Activated T-helper 1 cell treated with anti-CD3 and anti-CD28 coated beads, Interleukin-2, amount 50 U/mL, for 16 hours (primary cell): ENCODE measurements around the gene DGKZ.
"Not testable (repeated sequence)": the region's sequence is repeated elsewhere in the genome, so short reads cannot be mapped to it uniquely, and the experiment has no call there.

Experiments
- DNase-seq, 2 donors: peaks; one replicate each; pipeline ENCODE4 v3.0.0-alpha.2; 2020; ENCODE audit warnings: low read depth in 1 of 2, low spot score in 1 of 2

DGKZ gene

DNA sequence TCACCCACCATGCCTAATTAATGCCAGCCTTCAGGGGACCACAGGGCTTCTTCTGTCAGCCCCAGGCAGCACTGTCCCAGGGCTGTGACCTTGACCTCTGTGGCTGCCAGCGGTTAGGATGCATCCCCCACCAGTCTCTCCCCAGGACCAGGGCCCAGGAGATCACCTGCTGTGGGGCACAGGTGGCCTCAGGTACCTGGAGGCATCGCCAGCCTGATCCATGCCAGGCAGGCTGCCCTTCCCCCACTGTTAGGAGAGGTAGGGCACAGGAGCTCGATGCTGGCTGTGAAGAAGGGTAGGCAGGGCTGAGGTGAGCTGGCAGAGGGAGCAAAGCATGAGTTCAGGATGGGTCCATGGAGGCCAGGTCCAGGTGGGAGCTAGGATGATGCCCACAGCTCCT, 17.5 kb downstream of the DGKZ start:
- DNase-seq, result no peak

DNA sequence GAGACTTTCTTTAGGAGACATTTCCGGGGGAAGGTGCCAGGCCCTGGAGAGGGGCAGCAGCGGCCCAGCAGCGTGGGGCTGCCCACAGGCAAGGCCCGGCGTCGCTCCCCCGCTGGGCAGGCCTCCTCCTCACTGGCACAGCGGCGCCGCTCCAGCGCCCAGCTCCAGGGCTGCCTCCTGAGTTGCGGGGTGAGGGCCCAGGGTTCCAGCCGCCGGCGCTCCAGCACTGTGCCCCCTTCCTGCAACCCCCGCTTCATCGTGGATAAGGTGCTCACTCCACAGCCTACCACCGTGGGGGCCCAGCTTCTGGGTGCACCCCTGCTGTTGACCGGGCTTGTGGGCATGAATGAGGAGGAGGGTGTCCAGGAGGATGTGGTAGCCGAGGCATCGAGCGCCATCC, 19.0 kb downstream of the DGKZ start:
- DNase-seq, result no peak

DNA sequence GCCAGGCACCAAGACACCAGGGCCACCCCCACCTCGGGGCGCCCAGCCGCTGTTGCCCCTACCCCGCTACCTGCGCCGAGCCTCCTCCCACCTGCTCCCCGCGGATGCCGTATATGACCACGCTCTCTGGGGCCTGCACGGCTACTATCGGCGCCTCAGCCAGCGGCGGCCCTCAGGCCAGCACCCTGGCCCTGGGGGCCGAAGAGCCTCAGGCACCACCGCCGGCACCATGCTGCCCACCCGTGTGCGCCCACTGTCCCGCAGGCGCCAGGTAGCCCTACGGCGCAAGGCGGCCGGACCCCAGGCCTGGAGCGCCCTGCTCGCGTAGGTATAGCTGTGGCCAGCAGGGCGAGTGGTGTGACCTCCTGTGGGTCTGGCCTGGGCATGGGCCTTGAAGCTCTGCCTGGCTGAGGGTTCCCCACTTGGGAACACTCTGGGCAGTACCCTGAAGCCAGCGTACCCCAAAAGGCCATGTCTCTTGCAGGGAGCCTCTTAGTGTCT, 19.4 kb downstream of the DGKZ start:
- DNase-seq, result no peak

DNA sequence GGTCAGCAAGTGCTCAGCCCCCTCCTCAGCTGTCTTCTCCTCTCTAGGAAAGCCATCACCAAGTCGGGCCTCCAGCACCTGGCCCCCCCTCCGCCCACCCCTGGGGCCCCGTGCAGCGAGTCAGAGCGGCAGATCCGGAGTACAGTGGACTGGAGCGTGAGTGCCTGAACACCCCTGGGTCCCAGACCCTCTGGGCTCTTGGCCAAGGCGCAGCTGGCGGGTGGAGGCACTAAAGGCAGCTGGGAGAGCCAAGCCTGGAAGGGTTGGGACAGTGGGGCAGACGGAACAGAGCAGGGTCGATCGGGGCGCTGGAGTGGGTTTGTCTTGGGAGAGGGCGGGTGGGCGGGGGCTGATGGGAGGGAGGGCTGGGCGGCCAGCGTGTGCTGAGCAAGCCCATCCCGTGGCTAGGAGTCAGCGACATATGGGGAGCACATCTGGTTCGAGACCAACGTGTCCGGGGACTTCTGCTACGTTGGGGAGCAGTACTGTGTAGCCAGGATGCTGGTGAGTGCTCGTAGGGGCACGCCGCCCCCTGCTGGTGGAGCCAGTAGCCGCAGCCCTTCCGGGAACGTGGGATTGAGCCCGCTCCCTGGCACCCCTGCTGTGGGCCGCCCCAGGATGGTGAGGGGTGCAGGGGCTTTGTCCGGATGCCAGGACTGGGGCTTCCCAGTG, 20.1 kb downstream of the DGKZ start:
- peak; percentile 61 to 62 for DNase-seq

DNA sequence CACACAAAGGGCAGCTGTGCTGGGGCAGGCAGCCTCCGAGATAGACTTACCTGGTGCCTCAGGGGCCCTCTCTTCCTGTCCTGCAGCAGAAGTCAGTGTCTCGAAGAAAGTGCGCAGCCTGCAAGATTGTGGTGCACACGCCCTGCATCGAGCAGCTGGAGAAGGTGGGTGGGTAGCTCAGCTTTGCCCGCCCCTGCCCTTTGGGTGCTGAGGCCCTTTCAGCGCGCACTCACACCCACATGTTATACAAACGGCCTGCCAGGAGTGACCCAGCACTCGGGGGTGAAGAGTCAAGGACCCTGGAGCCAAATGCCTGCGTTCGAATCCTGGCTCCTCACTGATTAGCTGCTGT, 20.6 kb downstream of the DGKZ start:
- no peak for DNase-seq

DNA sequence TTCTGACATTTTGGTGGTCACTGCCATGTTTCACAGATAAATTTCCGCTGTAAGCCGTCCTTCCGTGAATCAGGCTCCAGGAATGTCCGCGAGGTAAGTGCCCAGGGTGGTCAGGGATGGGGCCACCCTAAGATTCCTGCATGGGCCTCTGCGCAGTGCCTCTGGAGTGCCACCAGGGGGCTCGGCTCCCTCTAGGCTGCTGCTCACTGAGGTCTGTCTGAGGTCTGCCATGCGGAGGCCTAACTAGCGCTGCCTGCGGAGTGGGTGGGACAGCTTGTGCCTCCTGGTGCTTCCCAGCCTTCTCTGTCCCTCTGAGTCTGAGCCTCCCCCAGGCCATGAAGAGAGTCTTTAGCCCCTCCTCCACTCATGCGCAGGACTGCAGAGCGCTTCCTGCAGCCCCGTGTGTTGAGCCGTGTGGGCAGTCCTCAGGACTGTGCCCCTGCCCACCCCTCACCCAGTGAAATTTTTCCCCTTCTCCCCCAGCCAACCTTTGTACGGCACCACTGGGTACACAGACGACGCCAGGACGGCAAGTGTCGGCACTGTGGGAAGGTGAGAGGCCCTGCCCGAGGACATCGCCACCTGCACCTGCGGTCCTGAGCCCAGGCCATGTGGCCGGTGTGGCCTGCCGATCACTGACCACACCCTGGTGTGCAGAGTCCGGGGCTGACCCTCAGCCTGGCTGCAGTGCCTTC, 22.3 kb downstream of the DGKZ start:
- DNase-seq, result no peak

DNA sequence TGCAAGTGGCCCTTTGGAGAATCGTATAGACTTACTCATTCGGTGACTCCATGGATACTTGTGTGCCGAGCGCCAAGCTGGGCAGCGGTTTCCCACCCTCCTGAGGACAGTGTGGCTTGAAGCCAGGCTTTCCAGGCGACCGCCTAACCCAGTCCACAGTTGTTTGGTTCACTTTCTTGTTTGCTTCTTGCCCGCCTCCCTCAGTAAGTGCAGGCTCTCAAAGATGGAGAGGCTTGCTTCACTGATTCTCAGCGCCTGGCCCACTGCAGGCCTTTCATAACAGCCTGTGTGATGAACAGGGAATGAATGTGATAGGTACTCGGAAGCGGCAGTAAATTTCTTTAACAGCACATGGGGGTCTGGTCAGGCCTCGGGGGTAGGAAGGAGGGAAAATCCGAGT, 23.0 kb downstream of the DGKZ start:
- no peak for DNase-seq

DNA sequence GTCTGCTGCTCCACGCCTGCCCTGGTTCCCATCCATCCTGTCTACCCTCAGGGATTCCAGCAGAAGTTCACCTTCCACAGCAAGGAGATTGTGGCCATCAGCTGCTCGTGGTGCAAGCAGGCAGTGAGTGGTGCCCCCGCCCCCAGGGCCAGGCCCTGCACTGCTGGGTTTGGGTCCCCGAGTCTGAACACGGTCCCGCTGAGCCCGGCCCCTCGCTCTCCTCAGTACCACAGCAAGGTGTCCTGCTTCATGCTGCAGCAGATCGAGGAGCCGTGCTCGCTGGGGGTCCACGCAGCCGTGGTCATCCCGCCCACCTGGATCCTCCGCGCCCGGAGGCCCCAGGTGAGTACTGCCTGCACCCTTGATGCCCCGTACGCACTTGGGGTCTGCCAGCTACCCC, 24.0 kb downstream of the DGKZ start:
- not testable (repeated sequence) for DNase-seq

DNA sequence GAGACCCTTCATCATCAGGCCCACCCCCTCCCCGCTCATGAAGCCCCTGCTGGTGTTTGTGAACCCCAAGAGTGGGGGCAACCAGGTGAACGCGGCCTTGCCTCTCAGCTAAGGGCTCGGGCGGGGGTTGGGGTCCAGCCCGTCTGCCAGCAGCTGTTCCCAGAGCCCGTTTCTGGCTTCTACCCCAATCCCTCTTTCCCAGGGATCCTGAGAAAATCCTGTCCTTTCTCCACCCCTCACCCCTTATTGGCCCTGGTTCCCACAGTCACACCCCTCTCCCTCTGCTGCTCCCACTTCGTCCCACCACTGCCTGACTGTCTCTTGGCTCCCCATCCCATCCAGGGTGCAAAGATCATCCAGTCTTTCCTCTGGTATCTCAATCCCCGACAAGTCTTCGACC, 24.8 kb downstream of the DGKZ start:
- DNase-seq, result no peak

DNA sequence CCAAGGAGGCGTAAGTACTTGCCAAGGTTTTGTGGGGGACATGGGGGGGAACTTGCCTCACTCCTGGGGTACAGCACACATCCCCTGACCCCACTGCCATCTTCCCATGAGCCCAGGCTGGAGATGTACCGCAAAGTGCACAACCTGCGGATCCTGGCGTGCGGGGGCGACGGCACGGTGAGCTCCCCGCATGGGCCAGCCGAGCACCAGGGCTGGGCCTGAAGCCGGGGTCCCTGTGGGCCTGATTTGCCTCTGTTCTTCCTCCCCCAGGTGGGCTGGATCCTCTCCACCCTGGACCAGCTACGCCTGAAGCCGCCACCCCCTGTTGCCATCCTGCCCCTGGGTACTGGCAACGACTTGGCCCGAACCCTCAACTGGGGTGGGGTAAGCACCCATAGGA, 25.2 kb downstream of the DGKZ start:
- DNase-seq, result not testable (repeated sequence)

DNA sequence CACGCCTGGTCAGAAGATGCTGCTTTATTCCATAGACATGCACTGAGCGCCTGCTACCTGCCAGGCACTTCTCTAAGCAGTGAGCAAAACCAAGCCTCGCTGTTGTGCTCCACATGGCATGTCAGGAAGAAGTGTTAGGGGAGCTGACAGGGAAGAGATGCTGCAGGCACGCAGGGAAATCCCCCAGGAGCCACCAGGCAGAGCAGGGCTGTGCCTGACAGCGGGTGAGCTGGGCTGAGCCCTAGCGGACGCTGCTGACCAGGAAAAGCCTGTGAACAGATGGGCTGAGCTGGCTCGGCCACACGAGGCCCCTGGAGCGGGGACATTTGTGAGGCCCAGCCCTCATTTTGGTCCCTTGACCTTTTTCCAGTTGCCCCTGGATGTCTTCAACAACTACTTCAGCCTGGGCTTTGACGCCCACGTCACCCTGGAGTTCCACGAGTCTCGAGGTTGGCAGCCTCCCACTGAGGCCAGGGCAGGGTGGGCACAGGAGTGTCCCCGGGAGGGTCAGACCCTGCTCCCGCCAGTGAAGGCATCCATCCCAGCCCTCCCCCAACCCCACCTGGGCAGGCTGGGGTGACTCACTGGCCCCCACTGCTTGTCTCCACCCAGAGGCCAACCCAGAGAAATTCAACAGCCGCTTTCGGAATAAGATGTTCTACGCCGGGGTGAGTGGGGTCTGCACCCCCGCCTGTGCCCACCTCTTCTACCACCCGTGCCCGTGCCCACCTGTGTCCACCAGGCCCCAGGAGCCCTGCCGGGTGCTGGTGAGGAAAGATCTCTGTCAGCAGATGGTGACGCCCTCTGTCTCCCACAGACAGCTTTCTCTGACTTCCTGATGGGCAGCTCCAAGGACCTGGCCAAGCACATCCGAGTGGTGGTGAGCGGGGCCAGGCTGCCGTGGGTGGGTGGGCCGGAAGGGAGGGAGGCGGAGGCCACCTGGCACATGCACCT, 26.8 kb downstream of the DGKZ start:
- DNase-seq, result no peak

DNA sequence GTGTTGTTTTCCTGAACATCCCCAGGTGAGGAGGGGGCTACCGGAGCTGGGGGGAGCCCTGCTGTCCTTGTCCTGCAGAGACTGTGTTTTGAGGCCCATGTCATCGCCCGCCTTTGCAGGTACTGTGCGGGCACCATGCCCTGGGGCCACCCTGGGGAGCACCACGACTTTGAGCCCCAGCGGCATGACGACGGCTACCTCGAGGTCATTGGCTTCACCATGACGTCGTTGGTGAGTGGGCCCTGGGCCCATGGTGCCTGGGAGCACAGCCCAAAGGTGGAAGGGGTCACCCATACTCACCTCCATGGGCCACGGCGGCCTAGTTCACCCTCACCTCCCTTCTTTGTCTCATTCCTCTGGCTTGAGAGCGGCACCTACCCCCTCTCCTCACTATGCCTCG, 27.6 kb downstream of the DGKZ start:
- no peak for DNase-seq

DNA sequence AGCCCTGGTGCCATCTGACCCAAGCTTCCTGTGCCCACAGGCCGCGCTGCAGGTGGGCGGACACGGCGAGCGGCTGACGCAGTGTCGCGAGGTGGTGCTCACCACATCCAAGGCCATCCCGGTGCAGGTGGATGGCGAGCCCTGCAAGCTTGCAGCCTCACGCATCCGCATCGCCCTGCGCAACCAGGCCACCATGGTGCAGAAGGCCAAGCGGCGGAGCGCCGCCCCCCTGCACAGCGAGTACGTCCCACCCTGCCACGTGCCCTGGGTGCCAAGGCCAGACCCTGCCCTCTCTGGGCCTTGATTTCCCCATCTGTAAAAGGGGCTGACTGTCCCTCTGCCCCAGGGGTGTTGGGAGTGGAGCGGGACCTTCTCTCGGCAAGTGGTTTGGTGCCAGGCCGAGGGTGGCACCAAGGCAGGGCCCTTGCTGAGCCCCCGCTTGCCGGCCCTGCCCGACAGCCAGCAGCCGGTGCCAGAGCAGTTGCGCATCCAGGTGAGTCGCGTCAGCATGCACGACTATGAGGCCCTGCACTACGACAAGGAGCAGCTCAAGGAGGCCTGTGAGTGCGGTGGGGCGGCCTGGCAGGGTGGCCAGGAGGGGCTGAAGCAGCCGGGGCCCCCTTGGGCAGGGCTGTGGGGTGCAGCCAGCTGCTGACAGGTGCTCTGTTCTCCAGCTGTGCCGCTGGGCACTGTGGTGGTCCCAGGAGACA, 28.3 kb downstream of the DGKZ start:
- no peak for DNase-seq

DNA sequence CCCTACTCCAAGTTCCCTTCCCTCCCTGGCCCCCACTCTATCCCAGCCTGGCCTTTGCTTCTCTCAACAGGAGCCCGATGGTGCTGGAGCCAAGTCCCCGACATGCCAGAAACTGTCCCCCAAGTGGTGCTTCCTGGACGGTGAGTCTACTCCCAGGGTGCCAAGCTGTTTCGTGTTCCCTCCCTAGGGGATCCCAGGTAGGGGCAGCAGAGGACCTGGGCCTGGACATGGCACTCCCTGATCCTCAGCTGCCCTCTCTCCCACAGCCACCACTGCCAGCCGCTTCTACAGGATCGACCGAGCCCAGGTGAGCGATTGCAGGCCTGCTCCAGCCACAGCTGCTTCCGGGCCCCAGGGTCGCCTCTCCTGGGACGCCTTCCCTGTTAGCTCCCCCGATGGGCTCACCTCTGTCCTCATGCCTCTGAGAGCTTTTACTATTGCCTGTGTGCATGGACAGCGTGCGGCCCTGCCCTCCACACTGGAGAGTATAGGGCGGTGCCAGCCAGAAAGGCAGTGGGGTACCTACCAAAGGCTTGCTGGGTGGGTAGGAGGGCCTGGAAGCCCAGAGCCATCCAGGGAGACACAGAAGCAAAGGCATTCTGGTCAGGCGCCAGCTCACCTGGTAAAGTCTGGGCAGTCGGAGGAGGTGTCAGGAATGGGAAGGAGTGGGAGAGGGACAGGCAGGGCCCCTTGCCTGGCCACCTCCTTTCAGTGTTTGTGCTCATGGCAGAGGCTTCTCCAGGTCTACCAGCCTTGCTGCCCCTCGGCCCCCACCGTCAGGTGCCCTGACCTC, 29.2 kb downstream of the DGKZ start:
- DNase-seq, result no peak

DNA sequence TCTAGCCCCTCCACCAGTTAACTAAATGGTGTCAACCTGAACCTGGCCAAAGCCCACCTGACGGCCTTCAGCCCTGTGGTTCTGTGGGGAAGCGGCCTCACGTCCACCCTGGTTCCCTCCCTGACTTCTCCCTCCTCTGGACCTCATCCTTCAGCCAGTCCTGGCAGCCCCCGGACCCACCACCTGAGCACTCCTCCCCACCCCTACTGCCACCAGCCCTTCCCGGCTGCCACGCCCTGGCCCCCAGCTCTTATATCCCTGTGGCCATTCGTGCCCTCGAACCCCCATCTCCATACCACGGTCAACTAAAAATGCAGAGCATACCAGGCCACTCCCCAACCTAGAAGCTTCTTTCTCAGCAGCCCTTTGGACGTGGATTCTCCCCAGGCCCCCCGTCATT, 30.0 kb downstream of the DGKZ start:
- no peak for DNase-seq

DNA sequence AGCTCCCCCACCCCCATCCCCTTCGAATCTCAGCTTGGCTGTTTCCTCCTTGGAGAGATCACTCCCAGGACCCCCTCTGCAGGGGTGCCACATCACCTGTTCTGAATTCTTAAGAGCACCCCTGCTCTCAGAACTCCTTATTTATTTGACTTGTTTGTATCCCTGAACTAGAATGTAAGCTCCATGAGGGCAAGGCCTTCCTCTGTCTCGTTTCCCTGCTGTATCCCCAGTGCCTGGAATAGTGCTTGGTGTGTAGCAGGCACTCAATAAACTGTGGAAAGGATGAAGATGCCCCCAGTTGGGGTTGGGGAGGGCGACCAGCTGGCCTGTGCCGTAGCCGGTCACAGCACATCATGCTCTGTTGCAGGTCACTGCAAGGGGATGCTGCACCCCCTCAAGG, 30.6 kb downstream of the DGKZ start:
- no peak for DNase-seq

DNA sequence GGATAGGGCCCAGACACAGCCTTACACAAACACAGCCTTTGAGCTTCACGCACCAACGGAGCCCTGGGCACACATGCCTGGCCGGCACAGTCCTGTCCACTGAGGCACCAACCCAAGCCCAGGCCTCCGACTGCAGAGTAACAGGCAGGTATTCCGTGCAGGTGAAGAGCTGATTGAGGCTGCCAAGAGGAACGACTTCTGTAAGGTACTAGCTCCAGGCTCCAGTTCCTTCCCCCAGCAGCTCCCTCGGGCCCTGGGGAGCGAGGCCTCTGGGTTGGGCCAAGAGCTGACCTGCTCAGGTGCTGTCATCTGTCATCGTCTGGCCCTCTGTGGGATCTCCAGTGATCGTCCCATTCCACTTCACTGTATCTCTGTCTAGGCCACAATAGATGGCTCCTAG, 31.0 kb downstream of the DGKZ start:
- DNase-seq, result no peak

DNA sequence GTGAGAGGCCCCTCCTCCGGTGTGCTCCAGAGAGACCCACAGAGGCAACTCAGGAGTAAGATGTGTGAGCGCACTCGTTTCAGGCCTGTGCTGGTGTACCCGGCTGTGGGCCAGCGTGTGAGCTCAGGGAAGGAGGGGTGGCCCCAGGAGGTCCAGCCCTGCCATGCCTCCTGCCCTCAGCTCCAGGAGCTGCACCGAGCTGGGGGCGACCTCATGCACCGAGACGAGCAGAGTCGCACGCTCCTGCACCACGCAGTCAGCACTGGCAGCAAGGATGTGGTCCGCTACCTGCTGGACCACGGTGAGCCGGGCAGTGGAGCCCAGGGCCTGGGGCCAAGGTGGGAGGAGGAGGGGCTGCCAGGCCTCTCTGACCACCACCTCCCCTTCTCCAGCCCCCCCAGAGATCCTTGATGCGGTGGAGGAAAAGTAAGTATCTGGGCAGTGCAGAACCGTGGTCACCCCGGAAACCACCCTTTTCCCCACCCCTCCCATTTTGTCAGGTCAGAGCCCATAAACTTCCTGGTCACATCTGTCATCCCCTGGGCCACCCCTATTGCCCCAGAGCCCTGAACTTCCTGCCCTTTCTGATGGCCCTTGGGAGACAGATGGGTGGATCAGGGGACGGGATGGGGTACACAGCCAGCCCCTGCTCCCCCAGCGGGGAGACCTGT, 31.7 kb downstream of the DGKZ start:
- no peak for DNase-seq

DNA sequence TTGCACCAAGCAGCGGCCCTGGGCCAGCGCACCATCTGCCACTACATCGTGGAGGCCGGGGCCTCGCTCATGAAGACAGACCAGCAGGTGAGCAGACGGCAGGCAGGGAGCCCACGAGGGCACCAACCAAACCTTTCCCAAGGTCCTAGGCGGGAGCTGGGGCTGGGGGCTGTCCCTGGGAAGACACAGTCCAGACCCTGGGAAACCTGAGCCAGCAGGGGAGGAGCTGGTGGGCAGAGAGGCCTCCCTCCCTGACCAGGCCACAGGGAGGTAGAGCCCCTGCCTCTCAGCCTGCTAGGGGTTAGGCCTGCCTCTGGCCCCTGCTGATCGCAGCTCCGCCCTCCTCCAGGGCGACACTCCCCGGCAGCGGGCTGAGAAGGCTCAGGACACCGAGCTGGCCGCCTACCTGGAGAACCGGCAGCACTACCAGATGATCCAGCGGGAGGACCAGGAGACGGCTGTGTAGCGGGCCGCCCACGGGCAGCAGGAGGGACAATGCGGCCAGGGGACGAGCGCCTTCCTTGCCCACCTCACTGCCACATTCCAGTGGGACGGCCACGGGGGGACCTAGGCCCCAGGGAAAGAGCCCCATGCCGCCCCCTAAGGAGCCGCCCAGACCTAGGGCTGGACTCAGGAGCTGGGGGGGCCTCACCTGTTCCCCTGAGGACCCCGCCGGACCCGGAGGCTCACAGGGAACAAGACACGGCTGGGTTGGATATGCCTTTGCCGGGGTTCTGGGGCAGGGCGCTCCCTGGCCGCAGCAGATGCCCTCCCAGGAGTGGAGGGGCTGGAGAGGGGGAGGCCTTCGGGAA, 32.4 kb downstream of the DGKZ start:
- not testable (repeated sequence) for DNase-seq
